ENCODE results near the gene FAM50B. TPM values are rescaled to one million over a fixed set of nuclear protein-coding genes. Genes with fewer than 3 reads are reported as not detected.

The FAM50B gene
- total and polyA plus RNA-seq, 2 of the 13 experiments (the other 11 are each of a cell fraction or from before 2014, with no cell fraction given): 0.05 TPM; not detected in 1

DNA sequence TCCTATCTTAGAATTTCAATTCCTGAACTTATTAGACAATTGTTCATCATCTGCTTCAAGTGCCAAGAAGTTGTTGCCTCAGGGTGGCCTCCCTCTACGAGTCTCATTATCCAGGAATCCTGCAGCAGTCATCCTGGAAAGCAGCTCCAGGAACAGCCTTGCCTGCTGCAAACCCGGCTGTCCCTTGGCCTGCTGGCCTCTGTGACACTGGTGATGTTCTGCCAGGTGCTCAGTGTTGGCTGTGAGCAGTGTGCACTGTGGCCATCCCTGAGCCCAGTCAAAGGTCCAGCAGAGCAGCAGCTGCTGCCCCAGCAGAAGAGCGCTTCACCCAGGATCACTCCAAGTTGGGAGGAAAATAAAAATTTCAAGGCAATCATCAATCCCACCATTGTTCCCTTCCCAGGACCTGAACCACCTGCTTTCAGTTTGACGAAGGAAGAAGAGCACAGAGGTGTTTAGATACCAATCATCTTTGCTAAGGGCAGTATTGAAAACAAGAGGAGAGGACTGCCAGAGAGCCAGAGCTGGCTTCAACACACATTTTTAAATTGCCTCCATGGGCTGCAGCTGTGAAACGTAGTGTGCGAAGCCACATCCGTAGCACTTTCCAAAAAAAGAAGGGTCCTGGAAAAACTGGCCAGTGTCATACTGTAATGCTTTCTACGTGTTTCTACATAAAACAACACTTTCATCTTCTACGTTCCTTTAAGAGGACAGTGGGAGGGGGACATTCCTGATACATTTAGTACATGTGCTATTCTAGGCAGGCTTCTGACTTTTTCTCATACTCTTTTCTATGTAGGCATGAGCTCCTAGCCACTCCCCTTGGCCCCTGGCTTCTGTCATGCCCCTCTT is 7.2 kb upstream of the FAM50B start (continued):
- TF ChIP-seq, protein P1, sequence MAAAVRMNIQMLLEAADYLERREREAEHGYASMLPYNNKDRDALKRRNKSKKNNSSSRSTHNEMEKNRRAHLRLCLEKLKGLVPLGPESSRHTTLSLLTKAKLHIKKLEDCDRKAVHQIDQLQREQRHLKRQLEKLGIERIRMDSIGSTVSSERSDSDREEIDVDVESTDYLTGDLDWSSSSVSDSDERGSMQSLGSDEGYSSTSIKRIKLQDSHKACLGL (CRISPR knock-in tag; IDR thresholded peaks at IDR 0.05): no peak
- no peak for TF ChIP-seq HIVEP1 (CRISPR knock-in tag; IDR thresholded peaks at IDR 0.05)
- TF ChIP-seq NCOA2 (CRISPR knock-in tag; IDR thresholded peaks at IDR 0.05): no peak
- TF ChIP-seq FIP1L1 (IDR thresholded peaks at IDR 0.05; ENCODE audit: borderline replicate concordance, insufficient read depth, low read depth, low read length): no peak
- peak; percentile 73 for TF ChIP-seq HNF4A (CRISPR knock-in tag; IDR thresholded peaks at IDR 0.05)
- TF ChIP-seq ZNF326 (CRISPR knock-in tag; IDR thresholded peaks at IDR 0.05; ENCODE audit: borderline replicate concordance): no peak
- TF ChIP-seq SP1 (IDR thresholded peaks at IDR 0.05): no peak
- no peak for TF ChIP-seq SP1 (CRISPR knock-in tag; IDR thresholded peaks at IDR 0.05)
- TF ChIP-seq, protein P2, sequence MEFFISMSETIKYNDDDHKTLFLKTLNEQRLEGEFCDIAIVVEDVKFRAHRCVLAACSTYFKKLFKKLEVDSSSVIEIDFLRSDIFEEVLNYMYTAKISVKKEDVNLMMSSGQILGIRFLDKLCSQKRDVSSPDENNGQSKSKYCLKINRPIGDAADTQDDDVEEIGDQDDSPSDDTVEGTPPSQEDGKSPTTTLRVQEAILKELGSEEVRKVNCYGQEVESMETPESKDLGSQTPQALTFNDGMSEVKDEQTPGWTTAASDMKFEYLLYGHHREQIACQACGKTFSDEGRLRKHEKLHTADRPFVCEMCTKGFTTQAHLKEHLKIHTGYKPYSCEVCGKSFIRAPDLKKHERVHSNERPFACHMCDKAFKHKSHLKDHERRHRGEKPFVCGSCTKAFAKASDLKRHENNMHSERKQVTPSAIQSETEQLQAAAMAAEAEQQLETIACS (CRISPR knock-in tag; IDR thresholded peaks at IDR 0.05): no peak
- TF ChIP-seq SMC3 (IDR thresholded peaks at IDR 0.05; ENCODE audit: low read length): peak; percentile 4; the same call in 1 of the 2 replicates
- TF ChIP-seq, protein P3, sequence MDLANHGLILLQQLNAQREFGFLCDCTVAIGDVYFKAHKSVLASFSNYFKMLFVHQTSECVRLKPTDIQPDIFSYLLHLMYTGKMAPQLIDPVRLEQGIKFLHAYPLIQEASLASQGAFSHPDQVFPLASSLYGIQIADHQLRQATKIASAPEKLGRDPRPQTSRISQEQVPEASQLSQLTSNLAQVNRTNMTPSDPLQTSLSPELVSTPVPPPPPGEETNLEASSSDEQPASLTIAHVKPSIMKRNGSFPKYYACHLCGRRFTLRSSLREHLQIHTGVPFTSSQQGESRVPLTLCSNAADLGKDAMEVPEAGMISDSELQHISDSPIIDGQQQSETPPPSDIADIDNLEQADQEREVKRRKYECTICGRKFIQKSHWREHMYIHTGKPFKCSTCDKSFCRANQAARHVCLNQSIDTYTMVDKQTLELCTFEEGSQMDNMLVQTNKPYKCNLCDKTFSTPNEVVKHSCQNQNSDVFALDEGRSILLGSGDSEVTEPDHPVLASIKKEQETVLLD (CRISPR knock-in tag; IDR thresholded peaks at IDR 0.05; ENCODE audit: low read depth): no peak
- no peak for TF ChIP-seq ZNF749 (CRISPR knock-in tag; IDR thresholded peaks at IDR 0.05; ENCODE audit: borderline replicate concordance)
- TF ChIP-seq JUND (CRISPR knock-in tag; IDR thresholded peaks at IDR 0.05): no peak
- TF ChIP-seq ZNF10 (CRISPR knock-in tag; IDR thresholded peaks at IDR 0.05; ENCODE audit: borderline replicate concordance, low read depth): no peak
- 0 out of 2 replicates have a peak, but pooled peaks have one; percentile 22 for TF ChIP-seq ZNF160 (CRISPR knock-in tag; IDR thresholded peaks at IDR 0.05)
- TF ChIP-seq YEATS4 (CRISPR knock-in tag; IDR thresholded peaks at IDR 0.05; ENCODE audit: borderline replicate concordance): no peak
- no peak for TF ChIP-seq ZNF781 (CRISPR knock-in tag; IDR thresholded peaks at IDR 0.05; ENCODE audit: borderline replicate concordance, not compliant biosample characterization)
- TF ChIP-seq, protein P4, sequence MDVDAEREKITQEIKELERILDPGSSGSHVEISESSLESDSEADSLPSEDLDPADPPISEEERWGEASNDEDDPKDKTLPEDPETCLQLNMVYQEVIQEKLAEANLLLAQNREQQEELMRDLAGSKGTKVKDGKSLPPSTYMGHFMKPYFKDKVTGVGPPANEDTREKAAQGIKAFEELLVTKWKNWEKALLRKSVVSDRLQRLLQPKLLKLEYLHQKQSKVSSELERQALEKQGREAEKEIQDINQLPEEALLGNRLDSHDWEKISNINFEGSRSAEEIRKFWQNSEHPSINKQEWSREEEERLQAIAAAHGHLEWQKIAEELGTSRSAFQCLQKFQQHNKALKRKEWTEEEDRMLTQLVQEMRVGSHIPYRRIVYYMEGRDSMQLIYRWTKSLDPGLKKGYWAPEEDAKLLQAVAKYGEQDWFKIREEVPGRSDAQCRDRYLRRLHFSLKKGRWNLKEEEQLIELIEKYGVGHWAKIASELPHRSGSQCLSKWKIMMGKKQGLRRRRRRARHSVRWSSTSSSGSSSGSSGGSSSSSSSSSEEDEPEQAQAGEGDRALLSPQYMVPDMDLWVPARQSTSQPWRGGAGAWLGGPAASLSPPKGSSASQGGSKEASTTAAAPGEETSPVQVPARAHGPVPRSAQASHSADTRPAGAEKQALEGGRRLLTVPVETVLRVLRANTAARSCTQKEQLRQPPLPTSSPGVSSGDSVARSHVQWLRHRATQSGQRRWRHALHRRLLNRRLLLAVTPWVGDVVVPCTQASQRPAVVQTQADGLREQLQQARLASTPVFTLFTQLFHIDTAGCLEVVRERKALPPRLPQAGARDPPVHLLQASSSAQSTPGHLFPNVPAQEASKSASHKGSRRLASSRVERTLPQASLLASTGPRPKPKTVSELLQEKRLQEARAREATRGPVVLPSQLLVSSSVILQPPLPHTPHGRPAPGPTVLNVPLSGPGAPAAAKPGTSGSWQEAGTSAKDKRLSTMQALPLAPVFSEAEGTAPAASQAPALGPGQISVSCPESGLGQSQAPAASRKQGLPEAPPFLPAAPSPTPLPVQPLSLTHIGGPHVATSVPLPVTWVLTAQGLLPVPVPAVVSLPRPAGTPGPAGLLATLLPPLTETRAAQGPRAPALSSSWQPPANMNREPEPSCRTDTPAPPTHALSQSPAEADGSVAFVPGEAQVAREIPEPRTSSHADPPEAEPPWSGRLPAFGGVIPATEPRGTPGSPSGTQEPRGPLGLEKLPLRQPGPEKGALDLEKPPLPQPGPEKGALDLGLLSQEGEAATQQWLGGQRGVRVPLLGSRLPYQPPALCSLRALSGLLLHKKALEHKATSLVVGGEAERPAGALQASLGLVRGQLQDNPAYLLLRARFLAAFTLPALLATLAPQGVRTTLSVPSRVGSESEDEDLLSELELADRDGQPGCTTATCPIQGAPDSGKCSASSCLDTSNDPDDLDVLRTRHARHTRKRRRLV (CRISPR knock-in tag; IDR thresholded peaks at IDR 0.05): no peak
- TF ChIP-seq NPAS2 (CRISPR knock-in tag; IDR thresholded peaks at IDR 0.05; ENCODE audit: borderline replicate concordance): no peak
- TF ChIP-seq, protein P5, sequence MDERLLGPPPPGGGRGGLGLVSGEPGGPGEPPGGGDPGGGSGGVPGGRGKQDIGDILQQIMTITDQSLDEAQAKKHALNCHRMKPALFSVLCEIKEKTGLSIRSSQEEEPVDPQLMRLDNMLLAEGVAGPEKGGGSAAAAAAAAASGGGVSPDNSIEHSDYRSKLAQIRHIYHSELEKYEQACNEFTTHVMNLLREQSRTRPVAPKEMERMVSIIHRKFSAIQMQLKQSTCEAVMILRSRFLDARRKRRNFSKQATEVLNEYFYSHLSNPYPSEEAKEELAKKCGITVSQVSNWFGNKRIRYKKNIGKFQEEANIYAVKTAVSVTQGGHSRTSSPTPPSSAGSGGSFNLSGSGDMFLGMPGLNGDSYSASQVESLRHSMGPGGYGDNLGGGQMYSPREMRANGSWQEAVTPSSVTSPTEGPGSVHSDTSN (CRISPR knock-in tag; IDR thresholded peaks at IDR 0.05): no peak

Data from HepG2 (cell line).